OCI-LY7 (cell line): ENCODE data around the gene TAS2R7. TPM values are rescaled to one million over a fixed set of nuclear protein-coding genes. Genes with fewer than 3 reads are reported as not detected.
"Not testable (repeated sequence)": the region's sequence is repeated elsewhere in the genome, so short reads cannot be mapped to it uniquely, and the experiment has no call there.

Source experiments
- BruUV-seq: library from RNA; stranded (reverse); fragments of 400-500 nt; replicated peaks from 2 replicates; lab custom pipeline; 2021; lab: Mats Ljungman, UMichigan
- CTCF ChIA-PET: fragments of 300-600 bp; sonication (Branson Sonifier 250); formaldehyde crosslinking; loops from one replicate; lab custom pipeline; 2022; ENCODE audit warnings: antibody characterized with exemption; ENCODE audit not compliant: unreplicated experiment; lab: Charles Lee
- POLR2A ChIA-PET: fragments of 300-600 bp; sonication (Branson Sonifier 250); formaldehyde crosslinking; loops from one replicate; lab custom pipeline; 2022; ENCODE audit warnings: antibody characterized with exemption; lab: Charles Lee
- DNase-seq: peaks from one replicate; pipeline ENCODE4 v3.0.0-alpha.2; 2015; ENCODE audit warnings: low spot score
- H2AFZ ChIP-seq: fragments of 200-600 bp; sonication (generic), shearing (Covaris generic); 2 replicates; pipeline ENCODE4 v1.6.1; 2014; ENCODE audit warnings: mild to moderate bottlenecking, antibody characterized with exemption, low read length, moderate library complexity
- H3K27ac ChIP-seq: fragments of 200-600 bp; sonication (generic); 2 replicates; pipeline ENCODE4 v1.5.1; 2014; ENCODE audit warnings: mixed run types, low read depth, mild to moderate bottlenecking, moderate library complexity, low read length, inconsistent platforms; ENCODE audit not compliant: poor library complexity, severe bottlenecking
- H3K36me3 ChIP-seq: fragments of 200-600 bp; sonication (generic); 2 replicates; pipeline ENCODE4 v1.6.1; 2014; ENCODE audit warnings: mild to moderate bottlenecking, antibody characterized with exemption, low read length, moderate library complexity, mixed read lengths; ENCODE audit not compliant: insufficient read depth
- H3K4me1 ChIP-seq: fragments of 200-600 bp; sonication (generic); 2 replicates; pipeline ENCODE4 v1.5.1; 2014; ENCODE audit warnings: mild to moderate bottlenecking, low read length; ENCODE audit not compliant: insufficient read depth, poor library complexity, severe bottlenecking
- H3K4me2 ChIP-seq: fragments of 200-600 bp; sonication (generic); 2 replicates; pipeline ENCODE4 v1.6.1; 2014; ENCODE audit warnings: mild to moderate bottlenecking, low read length
- H3K4me3 ChIP-seq: fragments of 200-600 bp; sonication (generic); 2 replicates; pipeline ENCODE4 v1.5.1; 2014; ENCODE audit warnings: mild to moderate bottlenecking, low read depth, low read length; ENCODE audit not compliant: poor library complexity, severe bottlenecking
- H3K79me2 ChIP-seq: fragments of 200-600 bp; sonication (generic); 2 replicates; pipeline ENCODE4 v1.6.1; 2016; ENCODE audit warnings: low read depth, mild to moderate bottlenecking, low read length, moderate library complexity, mixed read lengths; ENCODE audit not compliant: insufficient read depth
- H3K9me2 ChIP-seq: fragments of 200-600 bp; sonication (generic); 2 replicates; pipeline ENCODE4 v1.6.1; 2016; ENCODE audit warnings: mild to moderate bottlenecking, low read length, mixed read lengths; ENCODE audit not compliant: insufficient read depth
- H3K9me3 ChIP-seq: fragments of 200-600 bp; sonication (generic); 2 replicates; pipeline ENCODE4 v1.6.1; 2014; ENCODE audit warnings: mild to moderate bottlenecking, mixed run types, low read length, mixed read lengths
- H4K20me1 ChIP-seq: fragments of 200-600 bp; sonication (generic); 2 replicates; pipeline ENCODE4 v1.6.1; 2014; ENCODE audit warnings: mild to moderate bottlenecking, antibody characterized with exemption, low read length, moderate library complexity, mixed read lengths; ENCODE audit not compliant: insufficient read depth
- CTCF ChIP-seq: fragments of 200-600 bp; sonication (generic); conservative IDR thresholded peaks from 2 replicates; pipeline ENCODE4 v1.5.1; 2014; ENCODE audit warnings: mild to moderate bottlenecking, antibody characterized with exemption, low read length, moderate library complexity, mixed read lengths
- EZH2phosphoT487 ChIP-seq: fragments of 200-600 bp; sonication (generic); IDR thresholded peaks from 2 replicates; pipeline ENCODE4 v1.6.1; 2018; ENCODE audit warnings: low read depth, borderline replicate concordance, mild to moderate bottlenecking, mixed run types, antibody characterized with exemption, low read length, moderate library complexity, mixed read lengths
- intact Hi-C: fragments of 100-400 bp; cut with micrococcal nuclease; formaldehyde crosslinking; loops from one replicate; pipeline ENCODE4 v1.10.0; 2022; ENCODE audit not compliant: unreplicated experiment
- total RNA-seq, 2 experiments: library from RNA; depleted of rRNA in 1 of 2; stranded (reverse); fragments of >200 nt in 1 of 2; shearing (Covaris generic) in 1 of 2; gene quantifications; 2 replicates each; pipeline ENCODE4 v1.2.3, GENCODE V29; 2014 to 2022

The TAS2R7 gene
- total RNA-seq, 2 experiments from 2014 or later = not detected

DNA sequence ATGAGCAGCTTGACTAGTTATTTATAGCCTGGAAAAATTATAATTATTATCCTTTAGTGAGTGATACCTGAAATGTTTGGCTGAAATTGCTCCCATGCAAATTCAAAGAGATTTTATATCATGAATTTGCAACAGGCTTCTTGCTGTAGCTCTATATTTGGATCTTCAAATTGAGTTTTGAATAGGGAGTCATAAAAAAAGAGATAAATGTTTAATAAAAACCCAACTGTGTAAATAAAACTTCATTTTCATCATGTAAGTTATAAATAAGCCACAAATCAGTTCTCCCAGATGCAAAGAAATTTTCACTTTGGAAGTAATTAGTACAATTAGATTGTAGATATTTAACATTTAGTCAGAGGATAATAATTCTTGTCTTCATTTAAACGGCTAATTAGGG lies 4.8 kb upstream of the TAS2R7 start, which contains the start of gene TAS2R8:
Gene TAS2R8 (minus strand): TSS at position 101 of the 400 bp plus-strand sequence. CDS start 306 bp downstream, outside the sequence.
- POLR2A ChIA-PET = interaction anchor here (0.6 kb wide), 1 partner anchor 392 kb away, joined by 6 read pairs; no protein-coding TSS in a partner anchor
- CTCF ChIA-PET = no interaction called here

DNA sequence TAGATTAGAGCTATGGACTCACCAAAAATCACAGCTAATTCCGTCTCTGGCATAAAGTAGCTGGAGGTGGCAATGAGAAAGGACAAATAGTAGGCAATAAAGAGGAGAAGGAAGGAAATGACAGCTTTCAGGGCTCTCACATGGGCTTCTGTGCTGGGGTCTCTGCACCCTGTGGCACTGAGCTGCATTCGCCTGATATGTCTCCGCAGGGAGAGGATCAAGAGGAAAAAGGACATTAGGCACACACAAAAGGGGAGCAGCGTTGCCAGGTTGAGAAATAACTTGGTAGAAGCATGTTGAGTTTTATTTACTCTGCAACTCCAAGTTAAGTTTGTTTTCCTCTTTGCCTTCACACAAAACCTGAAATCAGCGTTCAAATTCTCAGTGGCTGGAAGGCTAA lies 686 bp downstream of the TAS2R7 start:
- Histone ChIP-seq H4K20me1 (no peaks in the 10 kb centered on the region), H3K27ac (no peak overlapping the region), H3K79me2 (no peaks in the 10 kb centered on the region), H3K4me1 (no peaks in the 10 kb centered on the region), H3K9me2 (0 out of 2 replicates have a peak, but pooled peaks cover 3% of the 10 kb centered on the region), H3K9me3 (no peaks in the 10 kb centered on the region), H3K4me2 (no peak overlapping the region), H3K36me3 (no peaks in the 10 kb centered on the region), H2AFZ (no peak overlapping the region), H3K4me3 (no peak overlapping the region)
- ChIA-PET POLR2A (no interaction called here), CTCF (no interaction called here)
- intact Hi-C loops = no loop called here
- no TSS peak for BruUV-seq
- no peak for DNase-seq
- no peak for TF ChIP-seq EZH2phosphoT487
- TF ChIP-seq CTCF = no peak

More for the DNA sequence above, 4.8 kb upstream of the TAS2R7 start, which contains the start of gene TAS2R8:
- no peaks in the 10 kb centered on the region for H3K4me1 ChIP-seq
- no peak for TF ChIP-seq CTCF
- TF ChIP-seq EZH2phosphoT487 = no peak
- H2AFZ ChIP-seq = no peak within 1 kb of the TSS
- H3K36me3 ChIP-seq = no peaks in the 10 kb centered on the region
- no peaks in the 10 kb centered on the region for H3K9me2 ChIP-seq
- DNase-seq = no peak
- no peak within 1 kb of the TSS for H3K4me3 ChIP-seq
- no peaks in the 10 kb centered on the region for H3K9me3 ChIP-seq
- H4K20me1 ChIP-seq = no peaks in the 10 kb centered on the region
- no peak within 1 kb of the TSS for H3K27ac ChIP-seq
- H3K79me2 ChIP-seq = no peaks in the 10 kb centered on the region
- BruUV-seq = no TSS peak
- intact Hi-C loops = no loop called here
- H3K4me2 ChIP-seq = no peak within 1 kb of the TSS

GRCh38 chr12:10794222-10794621 lies 8.2 kb downstream of the TAS2R7 start:
- intact Hi-C loops = no loop called here
- Histone ChIP-seq H3K4me1 (no peaks in the 10 kb centered on the region), H3K79me2 (no peaks in the 10 kb centered on the region), H4K20me1 (no peaks in the 10 kb centered on the region), H3K4me3 (no peak overlapping the region), H3K36me3 (no peaks in the 10 kb centered on the region), H3K27ac (no peak overlapping the region), H2AFZ (no peak overlapping the region), H3K9me3 (no peaks in the 10 kb centered on the region), H3K9me2 (no peaks in the 10 kb centered on the region), H3K4me2 (no peak overlapping the region)
- no peak for DNase-seq
- no TSS peak for BruUV-seq
- POLR2A ChIA-PET = interaction anchor here (0.6 kb wide), 1 partner anchor 70 kb away, joined by 3 read pairs; no protein-coding TSS in a partner anchor
- no peak for TF ChIP-seq CTCF
- TF ChIP-seq EZH2phosphoT487 = no peak
- CTCF ChIA-PET = no interaction called here

- H2AFZ ChIP-seq, H3K36me3 ChIP-seq, H3K4me2 ChIP-seq, H3K79me2 ChIP-seq, CTCF ChIA-PET, H4K20me1 ChIP-seq, intact Hi-C loops, H3K9me3 ChIP-seq, DNase-seq, H3K27ac ChIP-seq, BruUV-seq, H3K4me1 ChIP-seq, H3K9me2 ChIP-seq, POLR2A ChIA-PET, H3K4me3 ChIP-seq: not testable (repeated sequence)
Measured at GRCh38 chr12:10791769-10792168, 10.7 kb downstream of the TAS2R7 start.
